Stimulated activated CD8-positive, alpha-beta memory T cell treated with anti-CD3 and anti-CD28 coated beads, Interleukin-2, amount 100 ng/mL, for 48 hours (primary cell): ENCODE measurements around the gene TFG.

ENCODE experiments used
- DNase-seq, 2 donors: peaks; one replicate each; pipeline ENCODE4 v3.0.0-alpha.2; 2020; ENCODE audit warnings: low read depth in 2 of 2

Gene TFG

GRCh38 chr3:100706365-100706764, 2.9 kb upstream of the TFG start:
- DNase-seq: no peak

GRCh38 chr3:100708644-100708988, 678 bp upstream of the TFG start:
- no peak for DNase-seq

- DNase-seq: peak in 1 of 2 donors; percentile 14
Measured at GRCh38 chr3:100709842-100710260, 557 bp downstream of the TFG start.

GRCh38 chr3:100710261-100710968, 1.1 kb downstream of the TFG start:
- DNase-seq: peak; percentile 54 to 70

- no peak for DNase-seq
Measured at GRCh38 chr3:100715176-100715575, 5.9 kb downstream of the TFG start.

GRCh38 chr3:100717063-100717462, 7.8 kb downstream of the TFG start:
- DNase-seq: no peak

- DNase-seq: no peak
Measured at GRCh38 chr3:100717637-100718487, 8.6 kb downstream of the TFG start.

- no peak for DNase-seq
Measured at GRCh38 chr3:100719136-100719535, 9.8 kb downstream of the TFG start.

GRCh38 chr3:100720426-100720825, 11.1 kb downstream of the TFG start:
- DNase-seq: no peak

- no peak for DNase-seq
Measured at GRCh38 chr3:100725935-100726513, 16.7 kb downstream of the TFG start.

- DNase-seq: no peak
Measured at GRCh38 chr3:100726706-100727105, 17.4 kb downstream of the TFG start.

- DNase-seq: no peak
Measured at GRCh38 chr3:100730524-100730923, 21.2 kb downstream of the TFG start.

- DNase-seq: no peak
Measured at GRCh38 chr3:100732435-100732834, 23.1 kb downstream of the TFG start.

- DNase-seq: no peak
Measured at GRCh38 chr3:100737334-100737733, 28.0 kb downstream of the TFG start.

- DNase-seq: no peak
Measured at GRCh38 chr3:100740207-100740606, 30.9 kb downstream of the TFG start.

- DNase-seq: no peak
Measured at GRCh38 chr3:100743535-100743934, 34.2 kb downstream of the TFG start.

GRCh38 chr3:100744671-100745070, 35.4 kb downstream of the TFG start:
- no peak for DNase-seq

- no peak for DNase-seq
Measured at GRCh38 chr3:100745617-100746016, 36.3 kb downstream of the TFG start.

- no peak for DNase-seq
Measured at GRCh38 chr3:100746092-100746491, 36.8 kb downstream of the TFG start.

GRCh38 chr3:100748220-100748619, 38.9 kb downstream of the TFG start:
- no peak for DNase-seq

- no peak for DNase-seq
Measured at GRCh38 chr3:100748967-100749366, 39.7 kb downstream of the TFG start.

- DNase-seq: no peak
Measured at GRCh38 chr3:100753846-100754245, 44.6 kb downstream of the TFG start.
